HepG2 (cell line): Measurements from ENCODE around the gene PDE1C. TPM values are rescaled to one million over a fixed set of nuclear protein-coding genes. Genes with fewer than 3 reads are reported as not detected.

Experiments used
- ATAC-seq: fragments of 200-7000 bp; cut with Tn5 transposase; 3 replicates; pipeline ENCODE4 v1.9.1; 2020; ENCODE audit warnings: mild to moderate bottlenecking, moderate library complexity
- BruUV-seq: library from RNA; stranded (reverse); fragments of 400-500 nt; replicated peaks from 2 replicates; lab custom pipeline; 2021; lab: Mats Ljungman, UMichigan
- CTCF ChIA-PET: fragments of 300-600 bp; formaldehyde crosslinking; extraction: SDS; loops from one replicate; lab custom pipeline; 2021; ENCODE audit warnings: low total read pairs, inconsistent platforms, low intra/inter-chr PET ratio; lab: Yijun Ruan, JAX
- POLR2A ChIA-PET: fragments of 350-600 bp; sonication (Branson Sonifier 250); formaldehyde crosslinking; loops from one replicate; lab custom pipeline; 2020; ENCODE audit warnings: antibody characterized with exemption, inconsistent platforms; lab: Yijun Ruan, JAX
- DNase-seq: peaks from one replicate; pipeline ENCODE4 v3.0.0-alpha.2; 2015; ENCODE audit warnings: low spot score
- FAIRE-seq: peaks from 3 replicates; lab custom pipeline; 2011; peaks lifted over from hg19 to GRCh38; lab: Jason Lieb, UNC
- H2AFZ ChIP-seq: one replicate; pipeline ENCODE4 v1.6.1; 2011; ENCODE audit warnings: low read length, inconsistent platforms
- H3K27ac ChIP-seq: fragments of 300-600 bp; 3 replicates; pipeline ENCODE4 v1.8.0; 2011; ENCODE audit warnings: mixed run types, mild to moderate bottlenecking, mixed read lengths, low read length, inconsistent platforms; ENCODE audit not compliant: insufficient read depth; ENCODE audit errors: extremely low read length
- H3K27me3 ChIP-seq, 2 experiments: fragments of 200-600 bp in 1 of 2; 2 replicates in 1 of 2; 3 replicates in 1 of 2; pipeline versions ENCODE4 v1.6.0 to v1.8.0; 2011; ENCODE audit warnings: low read length in 2 of 2, mild to moderate bottlenecking in 2 of 2, moderate library complexity in 2 of 2, inconsistent platforms in 1 of 2; ENCODE audit not compliant: insufficient read depth in 2 of 2, control insufficient read depth in 1 of 2
- H3K36me3 ChIP-seq, 2 experiments: fragments of 200-600 bp in 1 of 2; replicated peaks in 1 of 2; 2 replicates in 1 of 2; 3 replicates in 1 of 2; pipeline versions ENCODE4 v1.5.1 to v1.8.0; 2011; ENCODE audit warnings: low read length in 2 of 2, inconsistent platforms in 1 of 2; ENCODE audit not compliant: insufficient read depth in 2 of 2, control insufficient read depth in 1 of 2
- H3K4me1 ChIP-seq: 2 replicates; pipeline ENCODE4 v1.5.1; 2012; ENCODE audit warnings: low read length, inconsistent platforms; ENCODE audit not compliant: insufficient read depth
- H3K4me2 ChIP-seq: 2 replicates; pipeline ENCODE4 v1.6.0; 2011; ENCODE audit warnings: low read depth, low read length, inconsistent platforms
- H3K4me3 ChIP-seq, 3 experiments: fragments of 200-600 bp in 1 of 3; sonication (generic), shearing (Covaris generic) in 1 of 3; replicated peaks in 1 of 3; 2 replicates each; pipeline ENCODE4 v1.5.1; 2011 to 2016; ENCODE audit warnings: low read length in 3 of 3, inconsistent platforms in 2 of 3, low read depth in 2 of 3, mild to moderate bottlenecking in 2 of 3, control low read depth in 1 of 3, mixed read lengths in 1 of 3; ENCODE audit not compliant: insufficient read depth in 1 of 3
- H3K79me2 ChIP-seq: one replicate; pipeline ENCODE4 v1.6.1; 2011; ENCODE audit warnings: low read length, inconsistent platforms; ENCODE audit not compliant: insufficient read depth
- H3K9ac ChIP-seq: 2 replicates; pipeline ENCODE4 v1.6.0; 2011; ENCODE audit warnings: mild to moderate bottlenecking, low read depth, low read length, inconsistent platforms; ENCODE audit not compliant: insufficient read depth
- H3K9me3 ChIP-seq: 2 replicates; pipeline ENCODE4 v1.5.1; 2012; ENCODE audit warnings: mild to moderate bottlenecking, low read length
- H4K20me1 ChIP-seq: 2 replicates; pipeline ENCODE4 v1.6.0; 2011; ENCODE audit warnings: inconsistent platforms, mild to moderate bottlenecking, low read length, moderate library complexity; ENCODE audit not compliant: insufficient read depth
- GTF3A ChIP-seq: sonication (generic); formaldehyde crosslinking; conservative IDR thresholded peaks from 2 replicates; pipeline ENCODE4 v1.4.0; 2020; ENCODE audit warnings: mild to moderate bottlenecking, missing genetic modification reagents
- HMGXB3 ChIP-seq: sonication (generic); formaldehyde crosslinking; IDR thresholded peaks from 2 replicates; pipeline ENCODE4 v1.4.0; 2020; ENCODE audit warnings: missing genetic modification reagents, borderline replicate concordance
- KDM6A ChIP-seq: IDR thresholded peaks from 2 replicates; pipeline ENCODE4 v1.6.1; 2016; ENCODE audit warnings: low read depth
- NAIF1 ChIP-seq: sonication (generic); formaldehyde crosslinking; IDR thresholded peaks from 2 replicates; pipeline ENCODE4 v1.5.0; 2020; ENCODE audit warnings: mild to moderate bottlenecking, missing genetic modification reagents, borderline replicate concordance
- PAX8 ChIP-seq: sonication (generic); formaldehyde crosslinking; IDR thresholded peaks from 2 replicates; pipeline ENCODE4 v1.8.0; 2022; ENCODE audit warnings: mild to moderate bottlenecking, missing genetic modification reagents, borderline replicate concordance
- RFX1 ChIP-seq: fragments of 450-650 bp; IDR thresholded peaks from 2 replicates; pipeline ENCODE4 v1.6.1; 2017
- TFDP1 ChIP-seq: IDR thresholded peaks from 2 replicates; pipeline ENCODE4 v1.6.1; 2016; ENCODE audit warnings: missing compliant biosample characterization, missing genetic modification reagents, borderline replicate concordance
- ZFX ChIP-seq: sonication (generic); formaldehyde crosslinking; IDR thresholded peaks from 2 replicates; pipeline ENCODE4 v1.4.0; 2020; ENCODE audit warnings: mild to moderate bottlenecking, low read depth, missing genetic modification reagents, moderate library complexity
- ZNF33A ChIP-seq: sonication (generic); formaldehyde crosslinking; IDR thresholded peaks from 2 replicates; pipeline ENCODE4 v1.5.1; 2020; ENCODE audit warnings: missing genetic modification reagents, mild to moderate bottlenecking, moderate library complexity, borderline replicate concordance
- ZNF484 ChIP-seq: sonication (generic); formaldehyde crosslinking; IDR thresholded peaks from 2 replicates; pipeline ENCODE4 v1.5.1; 2020; ENCODE audit warnings: mild to moderate bottlenecking, low read depth, missing genetic modification reagents, borderline replicate concordance
- ZNF550 ChIP-seq: sonication (generic); formaldehyde crosslinking; IDR thresholded peaks from 2 replicates; pipeline ENCODE4 v1.4.0; 2020; ENCODE audit warnings: mild to moderate bottlenecking, missing genetic modification reagents, borderline replicate concordance
- ZNF761 ChIP-seq: sonication (generic); formaldehyde crosslinking; conservative IDR thresholded peaks from 2 replicates; pipeline ENCODE4 v1.4.0; 2020; ENCODE audit warnings: mild to moderate bottlenecking, missing genetic modification reagents
- WGBS: methylation state at CpG from one replicate; pipeline ENCODE4 v1.1.6; 2017; ENCODE audit warnings: low lambda C conversion rate; 5-methylcytosine and 5-hydroxymethylcytosine counted together
- in situ Hi-C: cut with HindIII; loops from 2 replicates; pipeline ENCODE4 v1.10.0; 2017; ENCODE audit warnings: low pct_unique_long_range_greater_than_20kb; ENCODE audit not compliant: extremely low pct_ligation_motif_present
- intact Hi-C: fragments of 100-400 bp; cut with micrococcal nuclease; formaldehyde crosslinking; loops from one replicate; pipeline ENCODE4 v1.10.0; 2022; ENCODE audit not compliant: unreplicated experiment
- polyA plus RNA-seq, 8 experiments: library from polyadenylated mRNA; depleted of rRNA in 3 of 8; stranded (reverse) in 7 of 8; unstranded in 1 of 8; fragments of >200 nt; fragmentation: Illumina TruSeq in 4 of 8; extraction: Trizol in 4 of 8; gene quantifications; 2 replicates each; pipeline versions ENCODE4 v1.2.1 to v1.2.3, GENCODE V29; 2011 to 2016; ENCODE audit warnings: low read depth in 4 of 8, missing spikeins in 1 of 8, mixed read lengths in 1 of 8; ENCODE audit not compliant: insufficient read depth in 1 of 8
- total RNA-seq, 5 experiments: library from RNA; depleted of rRNA; stranded (reverse); fragments of >200 nt; fragmentation: Illumina TruSeq; extraction: Trizol; gene quantifications; 2 replicates each; pipeline ENCODE4 v1.2.3, GENCODE V29; 2016; ENCODE audit warnings: low read depth in 1 of 5
- TF ChIP-seq, protein P1 (sequence below): sonication (generic); formaldehyde crosslinking; IDR thresholded peaks from 2 replicates; pipeline ENCODE4 v1.4.0; 2020; ENCODE audit warnings: missing genetic modification reagents, mild to moderate bottlenecking, borderline replicate concordance
- TF ChIP-seq, protein P2 (sequence below): sonication (generic); formaldehyde crosslinking; IDR thresholded peaks from 2 replicates; pipeline ENCODE4 v1.5.0; 2020; ENCODE audit warnings: missing genetic modification reagents, mild to moderate bottlenecking, borderline replicate concordance

Gene PDE1C
- total and polyA plus RNA-seq, 2 of the 13 experiments (the other 11 are each of a cell fraction or from before 2014, with no cell fraction given), result not detected

- FAIRE-seq, result no peak
- TF ChIP-seq, protein P1, sequence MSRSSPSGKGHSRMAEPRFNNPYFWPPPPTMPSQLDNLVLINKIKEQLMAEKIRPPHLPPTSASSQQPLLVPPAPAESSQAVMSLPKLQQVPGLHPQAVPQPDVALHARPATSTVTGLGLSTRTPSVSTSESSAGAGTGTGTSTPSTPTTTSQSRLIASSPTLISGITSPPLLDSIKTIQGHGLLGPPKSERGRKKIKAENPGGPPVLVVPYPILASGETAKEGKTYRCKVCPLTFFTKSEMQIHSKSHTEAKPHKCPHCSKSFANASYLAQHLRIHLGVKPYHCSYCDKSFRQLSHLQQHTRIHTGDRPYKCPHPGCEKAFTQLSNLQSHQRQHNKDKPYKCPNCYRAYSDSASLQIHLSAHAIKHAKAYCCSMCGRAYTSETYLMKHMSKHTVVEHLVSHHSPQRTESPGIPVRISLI (CRISPR knock-in tag), result no peak
- TF ChIP-seq ZNF33A, result no peak
- TF ChIP-seq KDM6A (CRISPR knock-in tag), result no peak
- TF ChIP-seq PAX8 (CRISPR knock-in tag), result no peak
- no peak for TF ChIP-seq GTF3A (CRISPR knock-in tag)
- TF ChIP-seq TFDP1 (CRISPR knock-in tag), result no peak
- no peak for TF ChIP-seq HMGXB3 (CRISPR knock-in tag)
- no peak for TF ChIP-seq ZNF484 (CRISPR knock-in tag)
- TF ChIP-seq, protein P2, sequence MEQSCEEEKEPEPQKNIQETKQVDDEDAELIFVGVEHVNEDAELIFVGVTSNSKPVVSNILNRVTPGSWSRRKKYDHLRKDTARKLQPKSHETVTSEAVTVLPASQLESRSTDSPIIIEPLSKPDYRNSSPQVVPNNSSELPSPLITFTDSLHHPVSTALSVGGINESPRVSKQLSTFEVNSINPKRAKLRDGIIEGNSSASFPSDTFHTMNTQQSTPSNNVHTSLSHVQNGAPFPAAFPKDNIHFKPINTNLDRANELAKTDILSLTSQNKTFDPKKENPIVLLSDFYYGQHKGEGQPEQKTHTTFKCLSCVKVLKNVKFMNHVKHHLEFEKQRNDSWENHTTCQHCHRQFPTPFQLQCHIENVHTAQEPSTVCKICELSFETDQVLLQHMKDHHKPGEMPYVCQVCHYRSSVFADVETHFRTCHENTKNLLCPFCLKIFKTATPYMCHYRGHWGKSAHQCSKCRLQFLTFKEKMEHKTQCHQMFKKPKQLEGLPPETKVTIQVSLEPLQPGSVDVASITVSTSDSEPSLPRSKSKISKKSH (CRISPR knock-in tag), result no peak
- TF ChIP-seq ZNF761 (CRISPR knock-in tag), result no peak
- no peak for TF ChIP-seq RFX1
- TF ChIP-seq NAIF1 (CRISPR knock-in tag), result no peak
- no peak for TF ChIP-seq ZNF550 (CRISPR knock-in tag)
- no peak for TF ChIP-seq ZFX (CRISPR knock-in tag)
Measured at GRCh38 chr7:31979690-31980330, 90.4 kb downstream of the PDE1C start.

More at GRCh38 chr7:31979690-31980330, 90.4 kb downstream of the PDE1C start:
- H3K27me3 ChIP-seq, result no peaks in the 10 kb centered on the region
- H3K4me1 ChIP-seq, result no peaks in the 10 kb centered on the region
- POLR2A ChIA-PET, result no interaction called here
- 0% methylated on average over 1 of the region's 1 CpG for WGBS
- BruUV-seq, result no TSS peak
- no peak overlapping the region for H3K4me2 ChIP-seq
- CTCF ChIA-PET, result no interaction called here
- no peak overlapping the region for H2AFZ ChIP-seq
- peaks cover 8% of the 10 kb centered on the region; the same call in 1 of the 2 replicates for H3K9me3 ChIP-seq
- DNase-seq (no peak), ATAC-seq (no peak)
- intact Hi-C loops (no loop called here), in situ Hi-C loops (no loop called here)
- no peak overlapping the region for H3K9ac ChIP-seq
- H3K36me3 ChIP-seq, result no peaks in the 10 kb centered on the region
- no peak overlapping the region for H3K27ac ChIP-seq
- H3K79me2 ChIP-seq, result no peaks in the 10 kb centered on the region
- H4K20me1 ChIP-seq, result no peaks in the 10 kb centered on the region
- H3K4me3 ChIP-seq, result no peak overlapping the region
